ENCODE results near the gene KLHL11.

The KLHL11 gene

DNA sequence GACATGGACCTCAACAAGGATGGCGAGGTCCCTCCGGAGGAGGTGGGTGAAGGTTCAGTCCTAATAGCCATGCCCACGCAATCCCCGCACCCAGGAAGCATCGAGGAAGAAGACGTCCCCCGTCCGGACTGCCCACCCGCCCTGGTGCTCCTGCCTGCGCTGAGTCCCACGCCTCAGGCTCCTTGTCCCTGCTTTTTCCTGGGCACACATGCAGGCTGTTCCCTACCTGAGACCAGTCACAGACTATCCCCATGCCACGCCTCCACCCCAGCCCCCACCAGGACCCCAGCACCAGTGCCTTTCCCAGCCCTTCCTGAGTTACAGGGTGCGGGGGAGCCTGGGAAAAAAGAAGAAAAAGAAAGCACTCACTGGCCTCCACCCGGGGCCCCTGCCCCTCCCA, 43.4 kb downstream of the KLHL11 start:
- no peak for DNase-seq (ENCODE audit: extremely low read depth, low read depth)
- TF ChIP-seq, protein P1, sequence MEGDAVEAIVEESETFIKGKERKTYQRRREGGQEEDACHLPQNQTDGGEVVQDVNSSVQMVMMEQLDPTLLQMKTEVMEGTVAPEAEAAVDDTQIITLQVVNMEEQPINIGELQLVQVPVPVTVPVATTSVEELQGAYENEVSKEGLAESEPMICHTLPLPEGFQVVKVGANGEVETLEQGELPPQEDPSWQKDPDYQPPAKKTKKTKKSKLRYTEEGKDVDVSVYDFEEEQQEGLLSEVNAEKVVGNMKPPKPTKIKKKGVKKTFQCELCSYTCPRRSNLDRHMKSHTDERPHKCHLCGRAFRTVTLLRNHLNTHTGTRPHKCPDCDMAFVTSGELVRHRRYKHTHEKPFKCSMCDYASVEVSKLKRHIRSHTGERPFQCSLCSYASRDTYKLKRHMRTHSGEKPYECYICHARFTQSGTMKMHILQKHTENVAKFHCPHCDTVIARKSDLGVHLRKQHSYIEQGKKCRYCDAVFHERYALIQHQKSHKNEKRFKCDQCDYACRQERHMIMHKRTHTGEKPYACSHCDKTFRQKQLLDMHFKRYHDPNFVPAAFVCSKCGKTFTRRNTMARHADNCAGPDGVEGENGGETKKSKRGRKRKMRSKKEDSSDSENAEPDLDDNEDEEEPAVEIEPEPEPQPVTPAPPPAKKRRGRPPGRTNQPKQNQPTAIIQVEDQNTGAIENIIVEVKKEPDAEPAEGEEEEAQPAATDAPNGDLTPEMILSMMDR (IDR thresholded peaks at IDR 0.05; ENCODE audit: low read depth, low read length): no peak

DNA sequence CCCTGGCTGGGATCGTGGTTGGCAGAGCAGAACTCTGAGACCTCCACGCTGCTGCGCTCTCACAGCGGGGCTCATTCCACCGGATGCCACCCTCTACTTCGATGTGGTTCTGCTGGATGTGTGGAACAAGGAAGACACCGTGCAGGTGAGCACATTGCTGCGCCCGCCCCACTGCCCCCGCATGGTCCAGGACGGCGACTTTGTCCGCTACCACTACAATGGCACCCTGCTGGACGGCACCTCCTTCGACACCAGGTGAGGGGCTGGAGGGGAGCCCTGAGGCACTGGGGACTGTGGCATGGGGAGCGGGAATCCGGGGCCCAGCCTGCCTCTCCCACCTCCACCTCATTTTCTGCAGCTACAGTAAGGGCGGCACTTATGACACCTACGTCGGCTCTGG, 47.2 kb downstream of the KLHL11 start:
- DNase-seq (ENCODE audit: extremely low read depth, low read depth): no peak
- TF ChIP-seq, protein P1 (IDR thresholded peaks at IDR 0.05; ENCODE audit: low read depth, low read length): no peak

- DNase-seq (ENCODE audit: extremely low read depth, low read depth): no peak
- TF ChIP-seq, protein P1 (IDR thresholded peaks at IDR 0.05; ENCODE audit: low read depth, low read length): no peak
These were observed 48.4 kb downstream of the KLHL11 start for GRCh38 chr17:41816637-41817320.

- TF ChIP-seq, protein P1 (IDR thresholded peaks at IDR 0.05; ENCODE audit: low read depth, low read length): no peak
These were observed 51.0 kb downstream of the KLHL11 start for GRCh38 chr17:41814195-41814594.

GRCh38 chr17:41813699-41814124, 51.5 kb downstream of the KLHL11 start:
- TF ChIP-seq, protein P1 (IDR thresholded peaks at IDR 0.05; ENCODE audit: low read depth, low read length): no peak
- no peak for DNase-seq (ENCODE audit: extremely low read depth, low read depth)

More at GRCh38 chr17:41814195-41814594, 51.0 kb downstream of the KLHL11 start:
- no peak for DNase-seq (ENCODE audit: extremely low read depth, low read depth)

GRCh38 chr17:41813152-41813680, 52.0 kb downstream of the KLHL11 start:
- no peak for DNase-seq (ENCODE audit: extremely low read depth, low read depth)
- TF ChIP-seq, protein P1 (IDR thresholded peaks at IDR 0.05; ENCODE audit: low read depth, low read length): no peak

GRCh38 chr17:41812381-41813151, 52.7 kb downstream of the KLHL11 start, which contains the start of gene FKBP10:
FKBP10 (plus strand) TSS chr17:41813004; CDS start chr17:41813035, 31 bp downstream.
- TF ChIP-seq, protein P1 (IDR thresholded peaks at IDR 0.05; ENCODE audit: low read depth, low read length): no peak
- DNase-seq (ENCODE audit: extremely low read depth, low read depth): peak; percentile 71
